NT2/D1 (cell line): ENCODE measurements around the gene SPSB4.

Experiments
- YY1 ChIP-seq: IDR thresholded peaks from 2 replicates; pipeline ENCODE4 v1.6.1; 2011; ENCODE audit not compliant: insufficient read length, insufficient read depth
- ZNF274 ChIP-seq: IDR thresholded peaks from 2 replicates; pipeline ENCODE4 v1.6.1; 2011; ENCODE audit warnings: mild to moderate bottlenecking, low read depth, low read length

DNA sequence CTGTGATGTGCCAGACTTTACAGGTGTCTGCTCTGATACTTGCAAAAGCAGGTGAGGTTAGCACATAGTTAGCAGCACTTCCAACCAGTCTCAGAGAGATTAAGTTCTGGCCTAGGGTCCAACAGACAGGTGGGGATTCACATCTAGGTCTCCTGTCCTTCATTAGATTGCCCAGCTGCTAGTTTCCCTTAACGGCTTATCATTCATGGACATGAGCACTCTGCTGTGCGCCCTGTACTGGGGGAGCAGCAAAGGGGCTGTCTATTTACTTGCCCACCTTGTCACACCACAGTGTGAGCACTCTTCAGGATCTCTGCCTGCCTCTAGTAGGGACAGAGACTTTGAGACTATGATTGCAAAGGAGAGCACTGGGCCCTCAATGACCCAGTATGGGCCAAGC is 8.7 kb downstream of the SPSB4 start:
- TF ChIP-seq YY1 (no peak), ZNF274 (no peak)
